ENCODE measurements around the gene NPAS2.

Gene NPAS2

GRCh38 chr2:100909534-100910081, 89.7 kb downstream of the NPAS2 start:
- no peak for TF ChIP-seq CTCF (IDR thresholded peaks at IDR 0.05; ENCODE audit: low read depth, low read length, missing control alignments)
- DNase-seq (ENCODE audit: low read depth) = no peak
- no peak overlapping the region for H3K4me3 ChIP-seq (ENCODE audit: low read depth, low read length)

- no peak for TF ChIP-seq CTCF (IDR thresholded peaks at IDR 0.05; ENCODE audit: low read depth, low read length, missing control alignments)
- H3K4me3 ChIP-seq (ENCODE audit: low read depth, low read length) = no peak overlapping the region
- DNase-seq (ENCODE audit: low read depth) = no peak
These were observed 90.2 kb downstream of the NPAS2 start for GRCh38 chr2:100910111-100910510.

- TF ChIP-seq CTCF (IDR thresholded peaks at IDR 0.05; ENCODE audit: low read depth, low read length, missing control alignments) = peak; percentile 92
- H3K4me3 ChIP-seq (ENCODE audit: low read depth, low read length) = no peak overlapping the region
- DNase-seq (ENCODE audit: low read depth) = no peak
These were observed 99.4 kb downstream of the NPAS2 start for GRCh38 chr2:100919316-100919715.

GRCh38 chr2:100921685-100922161, 101.8 kb downstream of the NPAS2 start:
- no peak for DNase-seq (ENCODE audit: low read depth)
- no peak overlapping the region for H3K4me3 ChIP-seq (ENCODE audit: low read depth, low read length)
- no peak for TF ChIP-seq CTCF (IDR thresholded peaks at IDR 0.05; ENCODE audit: low read depth, low read length, missing control alignments)

- TF ChIP-seq CTCF (IDR thresholded peaks at IDR 0.05; ENCODE audit: low read depth, low read length, missing control alignments) = no peak
- no peak overlapping the region for H3K4me3 ChIP-seq (ENCODE audit: low read depth, low read length)
- DNase-seq (ENCODE audit: low read depth) = no peak
These were observed 103.6 kb downstream of the NPAS2 start for GRCh38 chr2:100923461-100924060.

- no peak for DNase-seq (ENCODE audit: low read depth)
These were observed 104.2 kb downstream of the NPAS2 start for GRCh38 chr2:100924122-100924519.

More at GRCh38 chr2:100924122-100924519, 104.2 kb downstream of the NPAS2 start:
- no peak overlapping the region; the same call in 1 of the 2 replicates for H3K4me3 ChIP-seq (ENCODE audit: low read depth, low read length)
- TF ChIP-seq CTCF (IDR thresholded peaks at IDR 0.05; ENCODE audit: low read depth, low read length, missing control alignments) = no peak
